ENCODE measurements around the gene WDFY4.

WDFY4 gene

GRCh38 chr10:48958598-48959190 is 274.0 kb downstream of the WDFY4 start:
- DNase-seq = no peak

- DNase-seq = no peak
These were observed 279.4 kb downstream of the WDFY4 start for GRCh38 chr10:48964038-48964437.

DNA sequence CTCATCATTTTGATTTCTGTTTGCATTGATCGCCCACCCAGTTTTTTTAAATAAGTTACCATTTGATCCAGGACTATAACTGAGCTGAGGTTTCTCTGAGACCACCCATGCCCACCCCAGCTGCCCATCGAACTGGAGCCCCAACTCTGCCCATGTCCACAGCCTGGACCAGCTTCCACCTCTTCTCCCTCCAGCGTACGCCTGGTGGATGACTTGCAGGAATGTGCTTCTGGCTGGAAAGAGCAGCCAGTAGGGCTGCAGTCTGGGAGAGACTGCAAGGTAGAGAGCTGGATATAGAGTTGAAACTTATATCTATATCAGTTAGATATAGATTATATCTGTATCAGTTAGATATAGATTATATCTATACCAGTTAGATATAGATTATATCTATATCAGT is 280.8 kb downstream of the WDFY4 start:
- DNase-seq = no peak

DNA sequence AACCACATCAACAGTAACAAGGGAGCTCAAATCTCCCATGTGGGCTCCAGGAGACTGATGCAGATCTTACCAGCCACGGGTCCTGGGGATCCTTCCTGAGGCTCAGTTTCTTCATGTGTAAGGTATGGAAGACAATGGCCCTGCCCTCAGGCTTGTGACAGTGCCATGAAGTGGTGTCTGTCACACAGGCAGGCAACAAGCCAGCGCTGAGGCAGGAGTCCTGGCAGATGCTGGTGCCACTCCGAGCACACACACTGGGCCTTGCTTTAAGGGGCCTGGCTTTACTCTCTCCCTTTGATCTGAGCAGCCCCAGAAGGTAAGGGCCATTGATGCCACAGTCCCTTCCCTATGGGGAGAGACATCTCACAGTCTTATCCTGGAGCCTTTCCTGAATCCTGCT is 283.4 kb downstream of the WDFY4 start:
- no peak for DNase-seq

- no peak for DNase-seq
These were observed 285.4 kb downstream of the WDFY4 start for GRCh38 chr10:48970046-48970445.

DNA sequence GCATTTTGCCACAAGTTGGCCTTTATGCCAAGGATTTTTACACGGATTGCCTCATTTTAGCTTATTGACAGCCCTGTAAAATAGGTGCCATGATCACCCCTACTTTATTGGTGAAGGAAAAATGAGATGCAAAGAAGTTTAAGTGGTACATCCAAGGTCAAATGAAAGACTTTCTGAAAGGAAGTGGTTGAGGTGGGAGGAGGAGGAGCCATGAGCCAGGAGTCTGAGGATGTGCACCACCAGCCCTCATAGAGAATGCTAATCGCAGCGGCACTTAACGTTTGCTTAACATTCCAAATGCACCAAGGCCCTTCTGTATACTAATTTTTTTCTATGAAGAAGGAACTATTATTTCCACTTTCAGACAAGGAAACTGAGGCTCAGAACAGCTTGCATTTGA is 286.0 kb downstream of the WDFY4 start:
- DNase-seq = no peak

DNA sequence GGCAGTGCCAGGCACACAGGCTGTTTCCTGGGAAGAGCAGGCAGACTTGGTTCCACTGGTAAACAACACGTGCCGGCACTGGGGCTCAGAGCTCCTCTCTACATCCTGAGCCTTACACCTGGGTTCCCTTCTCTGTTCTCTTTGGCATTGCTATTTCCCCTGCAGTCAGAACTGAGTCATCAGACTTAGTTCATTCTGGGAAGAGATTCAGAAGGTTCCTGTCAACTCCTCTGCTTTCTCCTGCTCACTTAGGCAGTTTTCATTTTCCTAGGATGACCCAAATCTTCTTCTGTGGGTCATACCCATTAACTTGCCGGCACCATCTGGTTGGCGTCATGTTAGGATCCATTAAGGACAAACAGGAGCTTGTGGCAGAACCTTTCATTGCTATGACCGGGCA is 288.4 kb downstream of the WDFY4 start:
- DNase-seq = no peak

- no peak for DNase-seq
These were observed 290.0 kb downstream of the WDFY4 start for GRCh38 chr10:48974510-48975156.

GRCh38 chr10:48976196-48976595 is 291.5 kb downstream of the WDFY4 start:
- DNase-seq = no peak

- no peak for DNase-seq
These were observed 293.6 kb downstream of the WDFY4 start for GRCh38 chr10:48978318-48978717.

- peak in 1 of 6 experiments; percentile 3 for DNase-seq
These were observed 296.7 kb downstream of the WDFY4 start for GRCh38 chr10:48981310-48981907.

DNA sequence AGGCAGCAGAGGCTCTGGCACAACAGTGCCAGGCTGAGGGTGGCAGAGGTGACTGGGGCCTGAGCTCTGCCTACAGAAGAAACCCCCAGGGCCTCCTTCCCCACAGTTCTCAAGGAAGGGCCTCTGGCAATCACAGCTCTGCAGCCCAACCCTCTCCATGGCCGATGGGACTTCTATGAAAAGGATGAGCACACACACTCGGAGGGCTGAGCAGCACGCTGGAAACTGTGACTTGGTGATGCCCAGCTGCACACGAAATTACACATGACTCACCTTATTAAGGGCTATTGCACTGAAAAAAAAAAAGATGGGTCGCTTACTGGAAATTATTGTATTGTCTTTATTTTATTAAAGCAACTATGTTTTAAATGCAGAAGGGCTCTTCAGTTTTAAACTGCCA is 297.9 kb downstream of the WDFY4 start:
- no peak for DNase-seq

- no peak for DNase-seq
These were observed 299.1 kb downstream of the WDFY4 start for GRCh38 chr10:48983648-48984351.

DNA sequence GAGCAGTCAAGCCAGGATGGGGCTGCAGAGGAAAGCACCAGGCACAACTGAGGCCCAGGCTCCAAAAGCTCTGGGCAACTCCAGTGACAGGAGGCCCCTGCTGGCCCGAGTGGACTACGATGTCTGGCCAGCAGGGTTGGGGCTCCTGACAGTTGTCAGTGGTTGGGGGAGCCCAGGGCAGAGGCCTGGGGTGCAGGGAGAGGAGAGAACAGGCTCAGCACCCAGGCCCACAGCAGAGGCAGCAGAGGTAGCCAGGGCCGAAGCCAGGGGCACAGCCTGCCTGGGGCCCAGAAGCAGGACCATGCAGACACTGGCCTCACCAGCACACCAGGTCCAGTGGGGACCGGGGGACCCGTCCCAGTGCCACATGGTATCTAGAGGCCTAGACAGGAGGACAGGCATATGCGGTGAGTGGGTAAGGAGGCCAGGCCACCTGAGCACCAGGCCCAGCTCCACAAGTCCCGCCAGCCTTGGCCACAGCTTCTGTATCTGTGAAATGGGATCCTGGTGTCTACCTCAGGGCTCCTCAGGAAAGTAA is 301.0 kb downstream of the WDFY4 start:
- DNase-seq = no peak

- DNase-seq = no peak
These were observed 305.6 kb downstream of the WDFY4 start for GRCh38 chr10:48990226-48990625.

DNA sequence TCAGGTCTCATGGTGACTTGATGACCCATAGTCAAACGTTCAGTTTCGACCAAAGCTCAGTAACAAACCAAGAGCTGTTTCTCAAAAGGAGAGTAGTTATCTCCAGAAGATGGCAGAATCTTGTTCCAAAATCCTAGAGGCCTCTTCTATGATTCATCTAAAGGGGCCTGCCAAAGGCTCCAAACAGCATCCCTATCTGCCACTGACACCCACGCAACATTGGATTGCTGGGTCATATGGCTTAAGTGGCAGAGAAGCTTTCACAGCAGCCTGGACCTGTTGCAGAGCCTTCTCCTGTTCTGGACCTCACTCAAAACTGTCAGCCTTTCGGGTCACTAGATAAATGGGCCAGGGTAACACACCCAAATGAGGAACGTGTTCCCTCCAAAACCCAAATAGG is 309.0 kb downstream of the WDFY4 start:
- no peak for DNase-seq

- no peak for DNase-seq
These were observed 311.7 kb downstream of the WDFY4 start for GRCh38 chr10:48996329-48996728.

DNA sequence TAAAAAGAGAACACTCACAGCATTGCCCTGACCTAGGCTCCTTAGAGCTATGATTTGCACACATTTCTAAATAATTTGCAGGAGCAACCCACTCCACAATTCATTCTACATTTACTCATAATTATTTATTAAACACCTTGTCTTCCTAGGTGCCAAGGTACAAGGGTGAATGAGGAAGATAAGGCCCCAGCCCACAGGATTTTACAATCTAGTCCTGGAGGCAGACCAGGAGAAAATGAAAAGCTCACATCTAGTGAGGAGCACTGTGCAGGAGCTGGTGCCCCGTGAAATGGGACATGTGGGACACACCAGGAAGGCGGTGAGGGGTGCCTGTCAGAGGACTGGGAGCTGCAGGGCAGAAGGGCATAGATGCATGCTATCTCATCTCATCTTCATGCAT is 314.7 kb downstream of the WDFY4 start:
- DNase-seq = no peak

GRCh38 chr10:49000437-49001398 is 316.0 kb downstream of the WDFY4 start:
- DNase-seq = no peak

- no peak for DNase-seq
These were observed 316.7 kb downstream of the WDFY4 start for GRCh38 chr10:49001402-49001801.

GRCh38 chr10:49001870-49002672 is 317.4 kb downstream of the WDFY4 start:
- DNase-seq = no peak

- no peak for DNase-seq
These were observed 320.6 kb downstream of the WDFY4 start for GRCh38 chr10:49005270-49005669.
